Gastroesophageal sphincter (tissue), 3 donors: ENCODE measurements around the gene DIRAS3.

Experiments used
- EP300 ChIP-seq: sonication (generic); formaldehyde crosslinking; IDR thresholded peaks from one replicate; pipeline ENCODE4 v1.6.1; 2017; ENCODE audit warnings: antibody characterized with exemption, mild to moderate bottlenecking
- POLR2A ChIP-seq, 2 donors: fragments of 450-650 bp; IDR thresholded peaks; one replicate each; pipeline ENCODE4 v1.6.1; 2017; ENCODE audit warnings: antibody characterized with exemption in 2 of 2, mild to moderate bottlenecking in 2 of 2, moderate library complexity in 1 of 2
- POLR2AphosphoS5 ChIP-seq: sonication (generic); formaldehyde crosslinking; IDR thresholded peaks from one replicate; pipeline ENCODE4 v1.6.1; 2017; ENCODE audit warnings: antibody characterized with exemption
- TF ChIP-seq, protein P1 (sequence below), 4 experiments: fragments of 200-600 bp in 2 of 4; fragments of 450-650 bp in 2 of 4; sonication (generic) in 1 of 4; IDR thresholded peaks; one replicate each; pipeline ENCODE4 v1.5.1; 2017 to 2019; ENCODE audit warnings: antibody characterized with exemption in 4 of 4, mild to moderate bottlenecking in 2 of 4, moderate library complexity in 2 of 4

GRCh38 chr1:68051475-68051874 lies 1.0 kb upstream of the DIRAS3 start:
- TF ChIP-seq, protein P1, sequence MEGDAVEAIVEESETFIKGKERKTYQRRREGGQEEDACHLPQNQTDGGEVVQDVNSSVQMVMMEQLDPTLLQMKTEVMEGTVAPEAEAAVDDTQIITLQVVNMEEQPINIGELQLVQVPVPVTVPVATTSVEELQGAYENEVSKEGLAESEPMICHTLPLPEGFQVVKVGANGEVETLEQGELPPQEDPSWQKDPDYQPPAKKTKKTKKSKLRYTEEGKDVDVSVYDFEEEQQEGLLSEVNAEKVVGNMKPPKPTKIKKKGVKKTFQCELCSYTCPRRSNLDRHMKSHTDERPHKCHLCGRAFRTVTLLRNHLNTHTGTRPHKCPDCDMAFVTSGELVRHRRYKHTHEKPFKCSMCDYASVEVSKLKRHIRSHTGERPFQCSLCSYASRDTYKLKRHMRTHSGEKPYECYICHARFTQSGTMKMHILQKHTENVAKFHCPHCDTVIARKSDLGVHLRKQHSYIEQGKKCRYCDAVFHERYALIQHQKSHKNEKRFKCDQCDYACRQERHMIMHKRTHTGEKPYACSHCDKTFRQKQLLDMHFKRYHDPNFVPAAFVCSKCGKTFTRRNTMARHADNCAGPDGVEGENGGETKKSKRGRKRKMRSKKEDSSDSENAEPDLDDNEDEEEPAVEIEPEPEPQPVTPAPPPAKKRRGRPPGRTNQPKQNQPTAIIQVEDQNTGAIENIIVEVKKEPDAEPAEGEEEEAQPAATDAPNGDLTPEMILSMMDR (IDR thresholded peaks at IDR 0.05): peak in 3 of 4 experiments; percentile 34 to 47 (median 42)
- TF ChIP-seq POLR2AphosphoS5 (no peak), POLR2A (IDR thresholded peaks at IDR 0.05) (no peak), EP300 (no peak)
